Progenitor cell of endocrine pancreas (in vitro differentiated cells): ENCODE data around the gene RAB11FIP4. TPM values are rescaled to one million over a fixed set of nuclear protein-coding genes. Genes with fewer than 3 reads are reported as not detected.

Experiments used
- DNase-seq: peaks from one replicate; pipeline ENCODE4 v3.0.0; 2021; ENCODE audit warnings: low spot score; ENCODE audit not compliant: unreplicated experiment
- H3K27ac Mint-ChIP-seq: 2 replicates; pipeline ENCODE4 v1.8.0; 2021; ENCODE audit warnings: mild to moderate bottlenecking, moderate library complexity, mixed read lengths
- H3K27me3 Mint-ChIP-seq: 2 replicates; pipeline ENCODE4 v1.8.0; 2021; ENCODE audit warnings: mixed read lengths
- H3K36me3 Mint-ChIP-seq: 2 replicates; pipeline ENCODE4 v1.8.0; 2022; ENCODE audit warnings: mixed read lengths; ENCODE audit not compliant: insufficient read depth
- H3K4me1 Mint-ChIP-seq: 2 replicates; pipeline ENCODE4 v1.8.0; 2021; ENCODE audit warnings: low read depth, mixed read lengths
- H3K4me3 Mint-ChIP-seq: 2 replicates; pipeline ENCODE4 v1.8.0; 2021; ENCODE audit warnings: low read depth, mild to moderate bottlenecking, moderate library complexity, mixed read lengths
- H3K9me3 Mint-ChIP-seq: 2 replicates; pipeline ENCODE4 v1.8.0; 2021; ENCODE audit warnings: low read depth, mixed read lengths
- total RNA-seq: library from RNA; stranded (reverse); gene quantifications from 2 replicates; pipeline ENCODE4 v1.2.1, GENCODE V29; 2021
- TF ChIP-seq, protein P1 (sequence below): fragments of 200-600 bp; sonication (generic); IDR thresholded peaks from one replicate; pipeline ENCODE4 v1.5.0; 2021; ENCODE audit warnings: antibody characterized with exemption, mild to moderate bottlenecking; ENCODE audit not compliant: unreplicated experiment

Gene RAB11FIP4
- total RNA-seq, 1 donor from 2014 or later: 65.5 TPM

GRCh38 chr17:31559584-31560501 lies 168.4 kb downstream of the RAB11FIP4 start:
- DNase-seq: no peak
- Mint-ChIP-seq H3K27ac (peak overlapping the region; percentile 44), H3K4me1 (peaks cover 29% of the 10 kb centered on the region), H3K27me3 (peaks cover 20% of the 10 kb centered on the region), H3K36me3 (no peaks in the 10 kb centered on the region), H3K4me3 (peak overlapping the region; percentile 67), H3K9me3 (no peaks in the 10 kb centered on the region)
- TF ChIP-seq, protein P1, sequence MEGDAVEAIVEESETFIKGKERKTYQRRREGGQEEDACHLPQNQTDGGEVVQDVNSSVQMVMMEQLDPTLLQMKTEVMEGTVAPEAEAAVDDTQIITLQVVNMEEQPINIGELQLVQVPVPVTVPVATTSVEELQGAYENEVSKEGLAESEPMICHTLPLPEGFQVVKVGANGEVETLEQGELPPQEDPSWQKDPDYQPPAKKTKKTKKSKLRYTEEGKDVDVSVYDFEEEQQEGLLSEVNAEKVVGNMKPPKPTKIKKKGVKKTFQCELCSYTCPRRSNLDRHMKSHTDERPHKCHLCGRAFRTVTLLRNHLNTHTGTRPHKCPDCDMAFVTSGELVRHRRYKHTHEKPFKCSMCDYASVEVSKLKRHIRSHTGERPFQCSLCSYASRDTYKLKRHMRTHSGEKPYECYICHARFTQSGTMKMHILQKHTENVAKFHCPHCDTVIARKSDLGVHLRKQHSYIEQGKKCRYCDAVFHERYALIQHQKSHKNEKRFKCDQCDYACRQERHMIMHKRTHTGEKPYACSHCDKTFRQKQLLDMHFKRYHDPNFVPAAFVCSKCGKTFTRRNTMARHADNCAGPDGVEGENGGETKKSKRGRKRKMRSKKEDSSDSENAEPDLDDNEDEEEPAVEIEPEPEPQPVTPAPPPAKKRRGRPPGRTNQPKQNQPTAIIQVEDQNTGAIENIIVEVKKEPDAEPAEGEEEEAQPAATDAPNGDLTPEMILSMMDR: no peak

DNA sequence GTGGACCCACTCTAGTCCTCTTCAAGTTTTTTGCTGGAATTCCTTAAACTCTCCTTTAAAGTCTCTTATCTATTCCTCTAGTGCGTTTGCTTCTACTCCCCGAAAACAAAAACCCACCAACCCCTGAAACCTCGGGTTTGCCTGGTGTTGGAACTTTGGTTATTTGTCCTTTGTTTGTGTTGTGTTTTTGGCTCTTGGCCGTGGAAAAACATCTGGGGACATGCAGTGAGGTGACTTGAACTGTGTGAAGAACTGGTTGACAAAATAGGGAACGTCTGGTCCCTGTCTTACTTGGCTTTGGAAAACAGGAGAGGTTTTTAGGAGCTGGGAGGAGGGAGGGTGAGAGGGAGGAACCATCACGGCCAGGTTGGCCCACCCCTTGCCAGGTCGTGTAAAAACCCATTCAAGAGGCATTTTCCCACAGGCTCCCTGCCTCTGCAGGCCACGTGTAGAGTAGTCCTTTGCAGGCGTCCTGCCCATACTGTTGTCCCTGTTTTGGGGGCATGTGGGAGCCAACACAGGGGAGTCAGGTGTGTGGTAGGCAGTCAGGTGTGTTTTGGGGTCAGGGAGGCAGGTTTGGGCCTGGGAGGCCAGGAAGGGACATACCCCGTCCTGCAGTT lies 169.3 kb downstream of the RAB11FIP4 start:
- H3K36me3 Mint-ChIP-seq: no peaks in the 10 kb centered on the region

GRCh38 chr17:31561469-31562375 lies 170.2 kb downstream of the RAB11FIP4 start:
- H3K27me3 Mint-ChIP-seq: peaks cover 17% of the 10 kb centered on the region
- no peaks in the 10 kb centered on the region for H3K9me3 Mint-ChIP-seq
- TF ChIP-seq, protein P1: no peak
- H3K4me1 Mint-ChIP-seq: peaks cover 34% of the 10 kb centered on the region
- peak overlapping the region; percentile 95 for H3K27ac Mint-ChIP-seq
- no peak for DNase-seq
- peak overlapping the region; percentile 53 for H3K4me3 Mint-ChIP-seq
- no peaks in the 10 kb centered on the region for H3K36me3 Mint-ChIP-seq

More for the DNA sequence above, 169.3 kb downstream of the RAB11FIP4 start:
- Mint-ChIP-seq H3K4me3 (peak overlapping the region; percentile 67), H3K27ac (peak overlapping the region; percentile 44), H3K27me3 (peaks cover 17% of the 10 kb centered on the region), H3K4me1 (peaks cover 33% of the 10 kb centered on the region), H3K9me3 (no peaks in the 10 kb centered on the region)
- TF ChIP-seq, protein P1: no peak
- DNase-seq: no peak

DNA sequence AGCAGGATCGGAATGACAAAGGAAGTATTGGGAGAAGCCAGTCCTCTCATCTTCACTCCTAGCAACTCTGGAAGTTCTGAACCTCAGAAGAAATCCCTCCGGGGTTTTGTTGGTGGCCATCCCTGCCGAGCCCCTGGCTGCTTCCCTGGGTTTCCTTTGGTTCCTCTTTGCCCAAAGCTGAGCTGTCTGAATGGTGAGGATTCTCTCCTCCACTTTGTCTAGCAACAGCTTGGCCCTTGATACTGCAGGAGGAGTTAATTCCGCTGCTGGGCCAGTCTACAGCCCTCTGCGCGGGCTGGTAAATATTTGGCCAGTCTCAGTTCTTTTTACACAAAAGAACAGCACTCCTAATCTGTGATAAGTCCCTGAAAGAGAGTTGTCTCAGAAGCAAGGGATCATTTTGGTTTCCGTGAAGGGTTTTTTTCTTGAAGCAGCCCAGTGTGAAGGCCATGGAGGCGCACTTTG lies 170.9 kb downstream of the RAB11FIP4 start:
- H3K4me3 Mint-ChIP-seq: peak overlapping the region; percentile 53
- H3K4me1 Mint-ChIP-seq: peaks cover 35% of the 10 kb centered on the region
- H3K27me3 Mint-ChIP-seq: peaks cover 12% of the 10 kb centered on the region
- H3K36me3 Mint-ChIP-seq: no peaks in the 10 kb centered on the region
- DNase-seq: no peak
- no peaks in the 10 kb centered on the region for H3K9me3 Mint-ChIP-seq
- peak overlapping the region; percentile 95 for H3K27ac Mint-ChIP-seq
- TF ChIP-seq, protein P1: no peak
